SJSA1 (cell line): ENCODE data around the gene MSTN. TPM values are rescaled to one million over a fixed set of nuclear protein-coding genes. Genes with fewer than 3 reads are reported as not detected.

Experiments used
- DNase-seq, 2 experiments: peaks; one replicate each; pipeline ENCODE4 v3.0.0-alpha.2; 2015 to 2020; ENCODE audit warnings: low spot score in 2 of 2, low read depth in 1 of 2
- H3K27ac ChIP-seq: fragments of 250-450 bp; sonication (Bioruptor Pico); 2 replicates; pipeline ENCODE4 v1.5.1; 2020; ENCODE audit warnings: mild to moderate bottlenecking, moderate library complexity
- H3K27me3 ChIP-seq: fragments of 250-450 bp; sonication (Bioruptor Pico); replicated peaks from 2 replicates; pipeline ENCODE4 v1.5.1; 2020; ENCODE audit warnings: mild to moderate bottlenecking, moderate library complexity
- H3K36me3 ChIP-seq: fragments of 250-450 bp; sonication (Bioruptor Pico); 2 replicates; pipeline ENCODE4 v1.5.1; 2020; ENCODE audit warnings: mild to moderate bottlenecking
- H3K4me1 ChIP-seq: fragments of 250-450 bp; sonication (Bioruptor Pico); replicated peaks from 2 replicates; pipeline ENCODE4 v1.6.1; 2021; ENCODE audit warnings: mild to moderate bottlenecking
- H3K4me3 ChIP-seq: fragments of 250-450 bp; sonication (Bioruptor Pico); 2 replicates; pipeline ENCODE4 v1.5.1; 2020; ENCODE audit warnings: mild to moderate bottlenecking
- H3K9me3 ChIP-seq: fragments of 250-450 bp; sonication (Bioruptor Pico); replicated peaks from 2 replicates; pipeline ENCODE4 v1.5.1; 2020; ENCODE audit warnings: mild to moderate bottlenecking
- total RNA-seq: library from RNA; depleted of rRNA; stranded (reverse); fragments of >200 nt; shearing (Covaris generic); gene quantifications from 2 replicates; pipeline ENCODE4 v1.2.3, GENCODE V29; 2014; rRNA removed

The MSTN gene
- total RNA-seq: 0.05 TPM in 1 of 2 replicates, not detected in the other

GRCh38 chr2:190062601-190063000, at the start of gene MSTN:
Gene MSTN (minus strand): TSS chr2:190062729. CDS start chr2:190062596, 133 bp downstream.
- Histone ChIP-seq H3K27me3 (no peaks in the 10 kb centered on the region), H3K9me3 (no peaks in the 10 kb centered on the region), H3K4me1 (no peaks in the 10 kb centered on the region), H3K27ac (no peak within 1 kb of the TSS), H3K36me3 (no peaks in the 10 kb centered on the region), H3K4me3 (no peak within 1 kb of the TSS)
- DNase-seq: no peak

- H3K4me3 ChIP-seq: no peak overlapping the region
- no peaks in the 10 kb centered on the region; the same call in 1 of the 2 replicates for H3K27me3 ChIP-seq
- H3K4me1 ChIP-seq: no peaks in the 10 kb centered on the region
- no peaks in the 10 kb centered on the region for H3K9me3 ChIP-seq
- H3K36me3 ChIP-seq: no peaks in the 10 kb centered on the region
- no peak for DNase-seq
- no peak overlapping the region for H3K27ac ChIP-seq
Measured at GRCh38 chr2:190111166-190111565, 48.6 kb upstream of the MSTN start.

- H3K27ac ChIP-seq: no peak overlapping the region
- H3K36me3 ChIP-seq: no peaks in the 10 kb centered on the region
- no peaks in the 10 kb centered on the region; the same call in 1 of the 2 replicates for H3K27me3 ChIP-seq
- H3K9me3 ChIP-seq: no peaks in the 10 kb centered on the region
- no peaks in the 10 kb centered on the region for H3K4me1 ChIP-seq
- H3K4me3 ChIP-seq: no peak overlapping the region
- no peak for DNase-seq
Measured at GRCh38 chr2:190110699-190111098, 48.2 kb upstream of the MSTN start.

- Histone ChIP-seq H3K4me3 (no peak overlapping the region), H3K36me3 (no peaks in the 10 kb centered on the region), H3K9me3 (no peaks in the 10 kb centered on the region), H3K4me1 (no peaks in the 10 kb centered on the region), H3K27ac (no peak overlapping the region), H3K27me3 (no peaks in the 10 kb centered on the region; the same call in 1 of the 2 replicates)
- DNase-seq: no peak
Measured at GRCh38 chr2:190110131-190110530, 47.6 kb upstream of the MSTN start.

GRCh38 chr2:190107409-190107808, 44.9 kb upstream of the MSTN start:
- Histone ChIP-seq H3K27me3 (no peaks in the 10 kb centered on the region; the same call in 1 of the 2 replicates), H3K4me1 (no peaks in the 10 kb centered on the region), H3K4me3 (no peak overlapping the region), H3K27ac (no peak overlapping the region), H3K36me3 (no peaks in the 10 kb centered on the region), H3K9me3 (no peaks in the 10 kb centered on the region)
- no peak for DNase-seq

GRCh38 chr2:190106783-190107182, 44.3 kb upstream of the MSTN start:
- H3K36me3 ChIP-seq: no peaks in the 10 kb centered on the region
- H3K4me1 ChIP-seq: no peaks in the 10 kb centered on the region
- H3K4me3 ChIP-seq: no peak overlapping the region
- H3K9me3 ChIP-seq: no peaks in the 10 kb centered on the region
- no peak for DNase-seq
- no peaks in the 10 kb centered on the region; the same call in 1 of the 2 replicates for H3K27me3 ChIP-seq
- H3K27ac ChIP-seq: no peak overlapping the region

GRCh38 chr2:190105554-190105953, 43.0 kb upstream of the MSTN start:
- no peak for DNase-seq
- H3K9me3 ChIP-seq: no peaks in the 10 kb centered on the region
- H3K27me3 ChIP-seq: no peaks in the 10 kb centered on the region; the same call in 1 of the 2 replicates
- H3K4me3 ChIP-seq: no peak overlapping the region
- H3K4me1 ChIP-seq: no peaks in the 10 kb centered on the region
- H3K27ac ChIP-seq: no peak overlapping the region
- H3K36me3 ChIP-seq: no peaks in the 10 kb centered on the region

- DNase-seq: no peak
- H3K27ac ChIP-seq: no peak overlapping the region
- no peaks in the 10 kb centered on the region for H3K9me3 ChIP-seq
- H3K27me3 ChIP-seq: no peaks in the 10 kb centered on the region; the same call in 1 of the 2 replicates
- no peak overlapping the region for H3K4me3 ChIP-seq
- H3K4me1 ChIP-seq: no peaks in the 10 kb centered on the region
- H3K36me3 ChIP-seq: no peaks in the 10 kb centered on the region
Measured at GRCh38 chr2:190103144-190103543, 40.6 kb upstream of the MSTN start.

GRCh38 chr2:190099890-190100697, 37.6 kb upstream of the MSTN start:
- no peaks in the 10 kb centered on the region for H3K9me3 ChIP-seq
- no peaks in the 10 kb centered on the region for H3K36me3 ChIP-seq
- no peak for DNase-seq
- H3K4me1 ChIP-seq: no peaks in the 10 kb centered on the region
- H3K4me3 ChIP-seq: no peak overlapping the region
- H3K27ac ChIP-seq: no peak overlapping the region
- no peaks in the 10 kb centered on the region for H3K27me3 ChIP-seq

- DNase-seq: no peak
- no peaks in the 10 kb centered on the region for H3K9me3 ChIP-seq
- no peaks in the 10 kb centered on the region for H3K36me3 ChIP-seq
- no peaks in the 10 kb centered on the region for H3K27me3 ChIP-seq
- H3K4me3 ChIP-seq: no peak overlapping the region
- H3K27ac ChIP-seq: no peak overlapping the region
- no peaks in the 10 kb centered on the region for H3K4me1 ChIP-seq
Measured at GRCh38 chr2:190098851-190099250, 36.3 kb upstream of the MSTN start.

- no peaks in the 10 kb centered on the region for H3K36me3 ChIP-seq
- no peak overlapping the region for H3K4me3 ChIP-seq
- H3K27ac ChIP-seq: no peak overlapping the region
- no peaks in the 10 kb centered on the region for H3K4me1 ChIP-seq
- DNase-seq: no peak
- no peaks in the 10 kb centered on the region for H3K9me3 ChIP-seq
- H3K27me3 ChIP-seq: no peaks in the 10 kb centered on the region
Measured at GRCh38 chr2:190097115-190097514, 34.6 kb upstream of the MSTN start.

GRCh38 chr2:190094316-190094871, 31.9 kb upstream of the MSTN start:
- Histone ChIP-seq H3K36me3 (no peaks in the 10 kb centered on the region), H3K4me3 (no peak overlapping the region), H3K4me1 (no peaks in the 10 kb centered on the region), H3K27me3 (no peaks in the 10 kb centered on the region), H3K9me3 (no peaks in the 10 kb centered on the region), H3K27ac (no peak overlapping the region)
- DNase-seq: no peak

- no peaks in the 10 kb centered on the region for H3K27me3 ChIP-seq
- H3K27ac ChIP-seq: no peak overlapping the region
- DNase-seq: no peak
- no peaks in the 10 kb centered on the region for H3K4me1 ChIP-seq
- H3K4me3 ChIP-seq: no peak overlapping the region
- H3K36me3 ChIP-seq: no peaks in the 10 kb centered on the region
- H3K9me3 ChIP-seq: no peaks in the 10 kb centered on the region
Measured at GRCh38 chr2:190093793-190094192, 31.3 kb upstream of the MSTN start.

GRCh38 chr2:190090148-190090547, 27.6 kb upstream of the MSTN start:
- no peak for DNase-seq
- no peaks in the 10 kb centered on the region for H3K36me3 ChIP-seq
- no peak overlapping the region for H3K27ac ChIP-seq
- no peak overlapping the region for H3K4me3 ChIP-seq
- H3K4me1 ChIP-seq: no peaks in the 10 kb centered on the region
- H3K9me3 ChIP-seq: no peaks in the 10 kb centered on the region
- H3K27me3 ChIP-seq: no peaks in the 10 kb centered on the region
